Osteoblast (primary cell): ENCODE measurements around the gene PHLDA2. TPM values are rescaled to one million over a fixed set of nuclear protein-coding genes. Genes with fewer than 3 reads are reported as not detected.
A peak's percentile ranks its signal among the peaks of the same experiment; 100 is the strongest.

ENCODE experiments used
- DNase-seq: peaks from one replicate; pipeline ENCODE4 v3.0.0; 2011; ENCODE audit warnings: low spot score, mixed read lengths; ENCODE audit not compliant: insufficient read length; ENCODE audit errors: missing footprints
- H2AFZ ChIP-seq: 2 replicates; pipeline ENCODE4 v1.6.0; 2011; ENCODE audit warnings: mild to moderate bottlenecking, low read length
- H3K27ac ChIP-seq: 2 replicates; pipeline ENCODE4 v1.5.1; 2011; ENCODE audit warnings: mild to moderate bottlenecking, low read depth, low read length, moderate library complexity
- H3K27me3 ChIP-seq: 2 replicates; pipeline ENCODE4 v1.6.0; 2012; ENCODE audit warnings: mild to moderate bottlenecking, control low read depth, inconsistent platforms, low read length, moderate library complexity; ENCODE audit not compliant: insufficient read depth
- H3K36me3 ChIP-seq: 2 replicates; pipeline ENCODE4 v1.5.1; 2011; ENCODE audit warnings: mild to moderate bottlenecking, low read length, control low read depth, moderate library complexity; ENCODE audit not compliant: insufficient read depth
- H3K4me1 ChIP-seq: 2 replicates; pipeline ENCODE4 v1.5.1; 2011; ENCODE audit warnings: mild to moderate bottlenecking, low read length, control low read depth, moderate library complexity; ENCODE audit not compliant: insufficient read depth
- H3K4me2 ChIP-seq: 2 replicates; pipeline ENCODE4 v1.6.0; 2011; ENCODE audit warnings: mild to moderate bottlenecking, low read length; ENCODE audit not compliant: insufficient read depth
- H3K4me3 ChIP-seq: fragments of 200-600 bp; sonication (generic); 3 replicates; pipeline ENCODE4 v1.5.1; 2012; ENCODE audit warnings: mild to moderate bottlenecking, low read length, inconsistent platforms; ENCODE audit not compliant: insufficient read depth
- H3K79me2 ChIP-seq: 2 replicates; pipeline ENCODE4 v1.6.0; 2012; ENCODE audit warnings: mild to moderate bottlenecking, low read length, control low read depth, inconsistent platforms; ENCODE audit not compliant: insufficient read depth
- H3K9me3 ChIP-seq: 2 replicates; pipeline ENCODE4 v1.5.1; 2011; ENCODE audit warnings: low read depth, low read length, control low read depth
- H4K20me1 ChIP-seq: 2 replicates; pipeline ENCODE4 v1.6.0; 2012; ENCODE audit warnings: mild to moderate bottlenecking, low read length, control low read depth; ENCODE audit not compliant: insufficient read depth
- CTCF ChIP-seq: IDR thresholded peaks from 2 replicates; pipeline ENCODE4 v1.5.1; 2011; ENCODE audit warnings: mild to moderate bottlenecking, low read depth, low read length, moderate library complexity; ENCODE audit errors: extremely low read depth
- total RNA-seq: library from RNA; depleted of rRNA; stranded (reverse); fragments of >200 nt; gene quantifications from 2 replicates; pipeline ENCODE4 v1.2.3, GENCODE V29; 2012

PHLDA2 gene
- total RNA-seq, 1 donor: 2.5 TPM

- no peak overlapping the region for H3K4me3 ChIP-seq
- TF ChIP-seq CTCF: no peak
- peaks cover 18% of the 10 kb centered on the region for H3K4me1 ChIP-seq
- no peaks in the 10 kb centered on the region for H4K20me1 ChIP-seq
- H3K27me3 ChIP-seq: no peaks in the 10 kb centered on the region
- peaks cover 92% of the 10 kb centered on the region for H3K36me3 ChIP-seq
- peaks cover 30% of the 10 kb centered on the region for H3K79me2 ChIP-seq
- H3K9me3 ChIP-seq: no peaks in the 10 kb centered on the region
- no peak overlapping the region for H3K4me2 ChIP-seq
- no peak overlapping the region for H3K27ac ChIP-seq
- no peak for DNase-seq
- H2AFZ ChIP-seq: no peak overlapping the region
These were observed 26.8 kb upstream of the PHLDA2 start for GRCh38 chr11:2955906-2956476.

- H3K4me1 ChIP-seq: peaks cover 23% of the 10 kb centered on the region
- H3K4me3 ChIP-seq: no peak overlapping the region
- DNase-seq: no peak
- H3K27me3 ChIP-seq: no peaks in the 10 kb centered on the region
- no peaks in the 10 kb centered on the region for H3K9me3 ChIP-seq
- H3K27ac ChIP-seq: no peak overlapping the region
- no peaks in the 10 kb centered on the region for H4K20me1 ChIP-seq
- peaks cover 95% of the 10 kb centered on the region for H3K36me3 ChIP-seq
- peaks cover 32% of the 10 kb centered on the region for H3K79me2 ChIP-seq
- H3K4me2 ChIP-seq: no peak overlapping the region
- H2AFZ ChIP-seq: no peak overlapping the region
- TF ChIP-seq CTCF: no peak
These were observed 25.0 kb upstream of the PHLDA2 start for GRCh38 chr11:2954263-2954662.

GRCh38 chr11:2952290-2952689, 23.1 kb upstream of the PHLDA2 start:
- no peak overlapping the region for H3K4me3 ChIP-seq
- H3K4me1 ChIP-seq: peaks cover 24% of the 10 kb centered on the region
- no peak overlapping the region for H2AFZ ChIP-seq
- TF ChIP-seq CTCF: no peak
- DNase-seq: no peak
- no peaks in the 10 kb centered on the region for H3K27me3 ChIP-seq
- H3K4me2 ChIP-seq: no peak overlapping the region
- no peaks in the 10 kb centered on the region for H3K9me3 ChIP-seq
- H3K27ac ChIP-seq: peak overlapping the region; percentile 69
- H3K36me3 ChIP-seq: peaks cover 94% of the 10 kb centered on the region
- peaks cover 33% of the 10 kb centered on the region for H3K79me2 ChIP-seq
- H4K20me1 ChIP-seq: no peaks in the 10 kb centered on the region

- Histone ChIP-seq H3K27me3 (no peaks in the 10 kb centered on the region), H4K20me1 (no peaks in the 10 kb centered on the region), H3K9me3 (no peaks in the 10 kb centered on the region), H3K4me1 (peaks cover 27% of the 10 kb centered on the region), H3K79me2 (peaks cover 33% of the 10 kb centered on the region), H3K4me3 (no peak overlapping the region), H3K36me3 (peaks cover 90% of the 10 kb centered on the region), H3K4me2 (peak overlapping the region; percentile 29), H2AFZ (peak overlapping the region; percentile 60), H3K27ac (peak overlapping the region; percentile 69)
- no peak for TF ChIP-seq CTCF
- DNase-seq: no peak
These were observed 22.3 kb upstream of the PHLDA2 start for GRCh38 chr11:2951231-2952110.
